GM19099 (cell line): Measurements from ENCODE around the gene FIGLA.

Experiments
- POLR2A ChIP-seq: IDR thresholded peaks from 3 replicates; pipeline ENCODE4 v1.6.1; 2011; ENCODE audit warnings: low read depth; ENCODE audit not compliant: insufficient read length; ENCODE audit errors: extremely low read depth

The FIGLA gene

GRCh38 chr2:70795164-70795995 lies 4.9 kb upstream of the FIGLA start:
- TF ChIP-seq POLR2A: no peak

GRCh38 chr2:70793450-70793849 lies 3.0 kb upstream of the FIGLA start:
- TF ChIP-seq POLR2A: no peak

- TF ChIP-seq POLR2A: no peak
These were observed 923 bp downstream of the FIGLA start for GRCh38 chr2:70789304-70790135.

GRCh38 chr2:70785137-70785911 lies 5.1 kb downstream of the FIGLA start:
- TF ChIP-seq POLR2A: no peak

GRCh38 chr2:70784320-70784719 lies 6.1 kb downstream of the FIGLA start:
- no peak for TF ChIP-seq POLR2A

- no peak for TF ChIP-seq POLR2A
These were observed 10.4 kb downstream of the FIGLA start for GRCh38 chr2:70779911-70780545.

GRCh38 chr2:70779491-70779890 lies 11.0 kb downstream of the FIGLA start:
- no peak for TF ChIP-seq POLR2A

- no peak for TF ChIP-seq POLR2A
These were observed 11.8 kb downstream of the FIGLA start for GRCh38 chr2:70778676-70779075.

GRCh38 chr2:70777450-70777849 lies 13.0 kb downstream of the FIGLA start:
- no peak for TF ChIP-seq POLR2A

GRCh38 chr2:70776266-70776665 lies 14.2 kb downstream of the FIGLA start:
- no peak for TF ChIP-seq POLR2A

GRCh38 chr2:70775141-70775540 lies 15.3 kb downstream of the FIGLA start:
- TF ChIP-seq POLR2A: no peak

- no peak for TF ChIP-seq POLR2A
These were observed 17.8 kb downstream of the FIGLA start for GRCh38 chr2:70772486-70773155.

GRCh38 chr2:70771446-70771845 lies 19.0 kb downstream of the FIGLA start:
- no peak for TF ChIP-seq POLR2A

- no peak for TF ChIP-seq POLR2A
These were observed 21.0 kb downstream of the FIGLA start for GRCh38 chr2:70769450-70769849.
